DMS114 treated with DMSO at 0.1 percent for 48 hours (cell line): Measurements from ENCODE around the gene SKP2.
"Not testable (repeated sequence)": the region's sequence is repeated elsewhere in the genome, so short reads cannot be mapped to it uniquely, and the experiment has no call there.

Source experiments
- DNase-seq: peaks from one replicate; lab custom pipeline; 2025; ENCODE audit not compliant: unreplicated experiment; lab: John Stamatoyannopoulos, UW

Gene SKP2

DNA sequence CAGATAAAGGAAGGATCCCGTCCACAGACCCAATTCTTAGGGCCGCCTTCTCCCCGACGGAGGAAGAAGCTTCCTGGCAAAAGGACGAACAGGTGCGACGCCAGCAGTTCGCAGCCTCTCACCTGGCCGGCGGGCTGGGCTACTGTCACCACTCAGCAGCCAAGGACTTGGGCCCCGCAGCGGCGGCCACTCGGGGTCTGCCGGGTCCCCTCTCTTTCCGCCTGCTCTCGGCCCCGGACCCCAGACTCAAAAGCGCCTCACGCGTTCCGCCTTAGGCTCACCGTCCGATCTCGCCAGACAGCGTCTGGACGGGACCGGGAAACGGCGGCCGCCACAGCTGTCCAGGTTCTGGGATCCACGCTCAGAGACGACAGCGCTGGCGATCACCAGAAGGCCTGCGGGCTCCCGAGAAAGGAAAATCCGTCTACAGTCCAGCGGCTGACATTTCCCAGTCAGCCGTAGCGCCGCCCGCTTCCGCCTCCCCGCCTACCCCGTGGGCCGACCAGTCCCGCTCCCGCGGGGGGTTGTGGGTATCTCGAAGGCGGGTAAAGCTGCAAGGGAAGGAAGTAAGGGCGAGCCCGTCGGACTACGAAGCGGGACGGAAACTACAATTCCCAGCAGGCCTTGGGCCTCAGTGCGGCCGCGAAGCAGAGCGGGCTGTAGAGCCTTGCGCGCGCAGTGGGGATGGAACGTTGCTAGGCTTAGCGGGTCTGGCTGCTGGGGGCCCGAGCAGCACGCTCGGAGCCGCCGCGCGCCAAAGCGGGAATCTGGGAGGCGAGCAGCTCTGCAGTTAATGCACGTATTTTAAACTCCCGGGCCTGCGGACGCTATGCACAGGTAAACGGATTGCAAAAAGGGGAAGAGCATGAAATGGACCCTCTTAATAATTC, at the start of gene SKP2, which contains the start of gene LMBRD2:
Gene SKP2, plus strand, starts transcription at position 678 of the 890 bp plus-strand sequence. Its CDS starts 152 bp downstream, at position 830.
Gene LMBRD2, minus strand, starts transcription at position 454 of the 890 bp plus-strand sequence. CDS start 8,538 bp downstream, outside the sequence.
- DNase-seq = peak; percentile 94

DNA sequence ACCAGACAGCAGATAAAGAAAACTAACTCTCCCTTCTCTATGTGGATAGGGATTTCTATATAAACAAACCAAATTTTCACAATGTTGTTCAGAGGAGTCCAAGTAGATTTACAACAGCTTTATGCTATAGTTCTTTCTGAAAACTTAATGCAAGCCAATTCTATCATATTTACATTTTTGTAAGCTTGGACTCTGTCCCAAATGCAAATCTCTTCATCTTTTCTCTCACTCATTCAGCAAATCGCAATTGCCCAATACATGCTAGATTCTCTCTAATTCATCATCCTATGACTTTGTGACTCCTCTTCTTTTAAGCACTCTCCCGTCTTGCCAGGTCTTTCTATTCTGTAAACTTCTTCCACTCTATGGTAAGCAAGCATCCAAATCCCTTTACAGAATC, 46.1 kb upstream of the SKP2 start:
- DNase-seq = no peak

DNA sequence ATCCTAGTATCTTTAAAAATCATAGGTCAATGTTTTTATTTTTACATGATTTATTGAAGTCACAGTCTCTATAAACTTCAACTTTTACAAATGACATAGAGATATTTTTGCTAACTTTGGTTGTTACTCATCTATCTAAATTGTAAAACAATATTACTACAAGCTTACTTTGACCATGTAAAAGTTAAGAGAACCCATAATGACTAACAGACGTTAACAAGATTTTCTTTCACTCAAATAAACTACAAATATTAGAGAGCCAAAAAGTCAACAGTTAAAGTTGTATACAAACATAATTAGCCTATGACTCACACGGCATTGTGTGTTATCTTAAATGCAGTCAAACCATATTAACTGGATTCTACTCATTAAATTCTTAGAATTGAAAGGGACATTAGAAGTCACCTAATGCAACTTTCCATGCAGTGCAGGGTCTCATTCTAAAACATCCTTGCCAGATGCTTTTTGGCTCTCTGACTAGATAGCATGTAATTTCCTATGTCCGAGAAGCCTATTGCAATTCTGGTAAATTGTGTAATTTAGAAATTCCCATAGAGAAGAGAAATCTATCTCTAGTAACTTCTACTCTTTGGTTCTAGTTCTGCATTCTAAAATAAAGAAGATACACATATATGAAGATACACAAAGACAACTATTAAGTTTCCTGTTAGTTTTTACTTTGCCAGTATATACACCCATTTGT, 43.0 kb upstream of the SKP2 start:
- DNase-seq = no peak

DNA sequence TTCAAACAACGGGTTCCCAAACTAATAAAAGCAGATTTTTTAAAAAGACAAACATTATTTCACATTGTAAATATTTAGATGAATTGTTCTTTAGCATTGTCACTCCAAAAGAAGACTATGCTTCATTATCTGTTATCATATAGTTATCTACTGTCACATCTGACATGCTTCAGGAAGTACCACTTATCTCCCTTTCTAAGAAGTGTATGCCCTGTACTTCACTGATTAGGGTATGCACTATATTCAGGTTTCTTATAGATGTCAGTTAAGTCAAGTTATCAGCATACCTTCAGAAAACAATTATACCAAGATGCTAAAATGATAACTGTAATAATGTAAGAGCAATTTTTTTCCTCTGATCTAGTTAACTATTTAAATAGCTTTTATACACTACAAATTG, 40.7 kb upstream of the SKP2 start:
- no peak for DNase-seq

DNA sequence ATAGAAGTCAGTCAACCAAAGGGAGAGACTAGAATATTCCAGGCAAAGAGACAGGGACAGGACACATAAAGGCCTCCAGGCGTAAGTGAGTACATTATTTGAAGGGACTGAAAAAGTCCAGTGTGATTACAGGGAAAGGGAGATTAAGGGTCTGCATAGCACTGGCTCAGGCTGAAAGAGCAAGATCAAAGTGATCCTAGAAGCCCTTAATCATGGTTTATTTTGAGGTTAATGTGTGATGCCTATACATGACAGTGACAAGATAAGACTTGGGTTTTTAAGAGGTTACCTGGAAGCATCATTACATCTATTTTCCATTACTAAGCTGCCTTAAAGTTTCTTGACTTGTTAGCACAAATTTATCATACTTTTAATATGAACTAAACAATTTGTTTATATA, 26.0 kb upstream of the SKP2 start:
- no peak for DNase-seq

DNA sequence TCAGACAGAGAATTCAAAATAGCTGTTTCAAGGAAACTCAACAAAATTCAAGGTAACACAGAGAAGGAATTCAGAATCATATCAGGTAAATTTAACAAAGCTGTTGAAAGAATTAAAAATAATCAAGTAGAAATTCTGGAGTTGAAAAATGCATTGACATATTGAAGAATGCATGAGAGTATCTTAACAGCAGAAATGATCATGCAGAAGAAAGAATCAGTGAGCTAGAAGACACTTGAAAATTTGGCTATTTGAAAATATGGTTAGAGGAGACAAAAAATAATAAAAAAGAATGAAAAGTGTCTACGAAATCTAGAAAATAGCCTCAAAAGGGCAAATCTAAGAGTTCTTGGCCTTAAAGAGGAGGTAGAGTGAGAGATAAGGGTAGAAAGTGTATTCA, 23.1 kb upstream of the SKP2 start:
- no peak for DNase-seq

DNA sequence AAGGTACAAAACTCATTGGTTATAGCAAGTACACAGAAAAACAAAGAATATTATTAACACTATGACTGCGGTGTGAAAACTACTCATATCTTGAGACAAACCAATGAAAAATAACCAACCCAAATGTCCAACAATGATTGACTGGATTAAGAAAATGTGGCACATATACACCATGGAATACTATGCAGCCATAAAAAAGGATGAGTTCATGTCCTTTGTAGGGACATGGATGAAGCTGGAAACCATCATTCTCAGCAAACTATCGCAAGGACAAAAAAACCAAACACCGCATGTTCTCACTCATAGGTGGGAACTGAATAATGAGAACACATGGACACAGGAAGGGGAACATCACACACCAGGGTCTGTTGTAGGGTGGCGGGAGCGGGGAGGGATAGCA, 22.2 kb upstream of the SKP2 start:
- DNase-seq = not testable (repeated sequence)

DNA sequence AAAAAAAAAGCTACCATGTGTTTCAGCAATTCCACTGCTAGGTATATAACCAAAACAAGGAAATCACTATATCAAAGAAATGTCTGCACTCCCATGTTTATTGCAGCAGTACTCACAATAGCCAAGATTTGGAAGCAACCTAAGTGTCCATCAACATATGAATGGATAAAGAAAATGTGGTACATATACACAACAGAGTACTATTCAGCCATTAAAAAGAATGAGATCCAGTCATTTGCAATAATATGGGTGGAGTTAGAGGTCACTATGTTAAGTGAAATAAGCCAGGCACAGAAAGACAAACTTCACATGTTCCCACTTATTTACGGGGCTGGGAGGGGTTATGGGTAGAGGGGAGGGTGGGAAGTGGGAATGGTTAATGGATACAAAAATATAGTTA, 18.9 kb upstream of the SKP2 start:
- not testable (repeated sequence) for DNase-seq

DNA sequence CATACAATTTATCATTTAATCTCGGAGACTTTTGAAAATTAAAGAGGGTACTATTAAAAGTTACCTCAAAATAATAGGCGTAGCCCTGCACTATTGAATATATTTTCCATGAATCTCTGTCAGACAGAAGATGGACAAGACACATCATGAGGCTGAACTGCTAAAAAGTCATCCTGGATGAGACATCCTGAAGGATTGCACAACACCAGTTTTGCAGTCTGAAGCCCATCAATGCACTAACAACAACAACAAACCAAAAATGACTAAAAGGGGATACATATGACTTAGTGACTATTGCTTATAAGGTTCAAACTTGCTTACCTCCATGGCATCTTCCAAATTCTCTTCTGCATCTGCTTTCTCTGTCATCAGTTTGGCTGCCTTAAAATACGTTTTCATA, 15.9 kb upstream of the SKP2 start:
- no peak for DNase-seq

DNA sequence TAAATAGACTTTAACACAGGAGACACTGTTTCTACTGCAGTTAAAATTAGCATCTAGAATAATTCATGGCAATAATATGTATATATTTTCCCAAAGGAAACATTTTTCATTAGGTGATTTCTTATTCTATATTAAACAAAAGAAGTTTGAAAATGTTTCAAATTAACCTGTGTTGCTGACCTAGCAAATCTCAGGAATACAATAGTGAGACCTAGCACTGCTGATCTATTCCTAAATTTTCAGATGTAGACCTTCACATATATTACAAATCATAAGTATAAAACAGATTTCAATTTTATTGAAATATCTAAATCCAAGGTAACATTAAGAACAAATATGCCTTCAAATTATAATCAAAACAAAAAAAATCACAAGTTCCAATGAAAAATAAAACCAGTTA, 15.3 kb upstream of the SKP2 start:
- DNase-seq = no peak

DNA sequence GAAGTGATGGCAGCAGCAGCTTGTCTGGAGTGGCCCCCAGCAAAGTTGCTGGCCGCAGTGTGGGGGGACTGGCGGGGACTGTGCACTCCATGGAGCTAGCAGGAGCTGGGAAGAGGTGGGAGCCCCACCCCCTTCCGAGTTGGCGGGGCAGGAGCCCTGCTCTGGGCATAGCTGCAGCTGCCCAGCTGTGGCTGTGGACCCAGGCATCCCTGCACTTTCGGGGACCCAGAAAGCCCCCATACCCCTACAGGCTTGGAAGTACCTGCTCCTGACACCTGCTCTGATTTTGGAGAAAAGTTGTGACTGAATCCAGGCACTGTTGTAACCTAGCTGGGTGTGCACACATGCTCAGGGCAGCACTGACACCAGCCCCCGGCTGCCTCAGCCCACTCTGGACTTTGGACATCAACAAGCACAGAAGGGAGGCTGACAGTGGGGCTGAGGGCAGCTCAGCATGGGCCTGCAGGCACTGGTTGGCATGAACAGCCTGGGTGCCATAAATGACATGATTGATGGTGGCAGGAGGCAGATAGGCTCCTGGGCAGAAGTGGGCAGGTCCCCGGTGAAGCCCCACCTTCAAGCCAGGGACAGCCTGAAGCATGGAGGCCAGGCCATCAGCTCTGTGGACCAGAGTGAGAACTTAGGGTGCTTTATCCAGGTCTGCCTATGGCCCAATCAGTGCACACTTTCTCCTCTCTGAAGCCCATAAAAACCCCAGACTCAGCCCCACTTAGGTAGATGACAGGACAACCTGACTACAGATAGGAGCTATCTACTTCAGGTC, 12.8 kb upstream of the SKP2 start:
- no peak for DNase-seq

DNA sequence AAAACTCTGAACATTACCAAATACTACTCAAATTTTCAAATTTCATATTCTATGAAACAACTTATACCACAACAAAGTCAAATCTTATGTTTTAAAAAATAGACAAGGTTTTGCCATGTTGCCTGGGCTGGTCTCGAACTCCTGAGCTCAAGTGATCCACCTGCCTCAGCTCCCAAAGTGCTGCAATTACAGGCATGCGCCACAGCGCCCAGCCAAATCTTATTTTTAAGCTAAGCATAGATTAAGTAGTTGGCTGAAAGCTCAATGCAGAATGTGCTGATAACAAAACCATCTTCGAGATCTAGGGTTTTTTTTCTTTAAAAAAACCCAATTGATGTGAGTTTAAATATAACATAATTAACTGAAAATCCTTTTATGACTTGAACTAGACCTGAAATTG, 6.6 kb upstream of the SKP2 start:
- DNase-seq = no peak

DNA sequence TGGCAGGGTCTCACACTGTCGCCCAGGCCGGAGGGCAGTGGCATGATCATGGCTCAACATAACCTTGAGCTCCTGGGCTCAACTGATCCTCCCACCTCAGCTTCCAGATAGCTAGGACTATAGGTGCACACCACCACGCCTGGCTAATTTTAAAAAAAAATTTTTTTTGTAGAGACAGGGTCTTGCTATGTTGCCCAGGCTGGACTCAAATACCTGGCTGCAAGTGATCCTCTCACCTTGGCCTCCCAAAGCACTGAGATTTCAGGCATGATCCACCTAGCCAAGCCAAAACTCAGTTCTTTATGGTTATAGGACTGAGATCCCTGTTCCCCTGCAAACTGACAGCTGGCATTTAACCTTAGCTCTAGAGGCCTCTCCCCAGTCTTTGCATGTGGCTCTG, 5.5 kb upstream of the SKP2 start:
- DNase-seq = no peak

DNA sequence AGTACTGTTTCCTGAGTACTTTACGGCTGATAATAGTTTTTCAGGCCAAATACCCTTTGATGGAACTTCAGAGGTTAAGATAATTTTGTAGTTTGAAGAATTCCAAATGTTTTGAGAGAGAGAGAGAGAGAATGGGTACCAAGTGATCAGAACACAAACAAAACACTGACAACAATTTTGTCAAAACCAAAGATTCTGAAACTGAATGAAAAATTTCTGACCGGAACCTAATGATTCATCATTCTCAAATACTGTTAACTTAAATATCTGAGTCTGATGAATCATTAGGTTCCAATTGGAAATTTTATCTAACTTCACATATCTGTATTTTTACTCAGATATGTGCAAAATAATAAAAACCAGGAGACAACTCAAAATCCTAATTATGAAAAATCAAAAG, 4.2 kb upstream of the SKP2 start:
- no peak for DNase-seq

DNA sequence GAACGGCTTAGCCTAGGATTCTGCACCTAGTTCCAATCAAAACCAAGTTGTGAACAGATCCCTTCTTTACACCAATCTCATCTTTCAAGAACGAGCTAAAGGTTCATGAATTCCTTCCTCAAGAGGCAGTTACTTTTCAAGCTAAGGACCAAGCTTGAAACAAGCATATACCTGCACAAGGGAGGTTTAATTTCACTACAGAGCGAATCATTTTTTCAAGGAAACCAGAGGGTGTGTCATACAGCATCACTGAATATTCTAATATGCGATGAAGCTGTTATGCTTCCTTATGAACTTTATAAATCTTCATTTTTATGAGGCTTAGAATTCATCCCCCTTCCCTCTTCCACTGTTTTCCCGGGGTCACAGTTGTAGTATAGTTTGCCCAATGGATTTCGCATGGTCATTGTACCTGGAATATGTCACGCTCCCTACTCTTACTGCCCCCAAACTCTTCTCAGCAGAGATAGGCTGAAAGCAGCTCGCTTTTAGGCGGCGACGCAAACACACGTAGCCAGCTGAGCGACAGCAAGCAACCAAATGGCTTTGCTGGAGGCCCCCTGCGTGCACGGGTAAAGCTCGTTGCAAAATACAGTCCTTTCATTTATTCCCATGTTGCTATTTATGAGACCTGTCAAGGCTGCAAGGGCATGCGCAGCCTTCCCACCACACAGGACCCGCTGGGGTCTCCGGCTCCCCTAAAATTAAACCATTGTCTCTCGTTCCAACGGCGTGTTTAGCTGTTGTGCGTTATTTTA, 1.1 kb upstream of the SKP2 start:
- DNase-seq = peak; percentile 14

DNA sequence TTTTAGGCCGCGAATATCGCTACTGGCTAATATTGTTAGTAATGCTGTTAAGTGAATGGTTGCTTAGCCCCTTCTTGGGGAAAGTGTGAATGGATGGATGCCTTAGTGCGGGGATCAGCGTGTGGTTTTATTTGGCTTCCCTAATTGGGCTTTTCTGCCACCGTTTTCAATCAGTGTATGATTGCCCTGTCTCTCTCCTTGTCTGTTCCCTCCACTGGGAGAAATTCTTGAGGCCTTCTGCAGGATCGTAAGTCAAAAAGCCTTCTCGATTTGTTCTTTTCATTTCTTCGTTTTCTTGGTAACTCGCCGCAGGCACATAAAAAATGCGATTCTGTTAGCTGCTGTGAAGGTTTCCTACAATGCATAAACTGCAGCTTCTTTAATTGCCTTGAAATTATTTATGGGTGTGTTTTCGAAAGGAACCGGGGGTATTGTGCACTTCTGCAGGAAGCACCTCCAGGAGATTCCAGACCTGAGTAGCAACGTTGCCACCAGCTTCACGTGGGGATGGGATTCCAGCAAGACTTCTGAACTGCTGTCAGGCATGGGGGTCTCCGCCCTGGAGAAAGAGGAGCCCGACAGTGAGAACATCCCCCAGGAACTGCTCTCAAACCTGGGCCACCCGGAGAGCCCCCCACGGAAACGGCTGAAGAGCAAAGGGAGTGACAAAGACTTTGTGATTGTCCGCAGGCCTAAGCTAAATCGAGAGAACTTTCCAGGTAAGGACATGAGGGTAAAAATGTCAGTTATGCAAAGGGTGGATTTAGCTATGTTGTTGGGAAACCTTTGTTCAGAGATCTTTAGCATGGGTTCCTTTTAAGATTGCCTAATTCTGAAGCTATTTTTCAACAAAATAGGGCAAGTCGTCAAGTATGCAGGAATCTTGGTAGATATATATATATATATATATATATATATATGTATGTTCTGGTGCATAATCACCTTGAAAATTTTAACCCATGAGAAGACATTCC, 700 bp downstream of the SKP2 start:
- DNase-seq = no peak

DNA sequence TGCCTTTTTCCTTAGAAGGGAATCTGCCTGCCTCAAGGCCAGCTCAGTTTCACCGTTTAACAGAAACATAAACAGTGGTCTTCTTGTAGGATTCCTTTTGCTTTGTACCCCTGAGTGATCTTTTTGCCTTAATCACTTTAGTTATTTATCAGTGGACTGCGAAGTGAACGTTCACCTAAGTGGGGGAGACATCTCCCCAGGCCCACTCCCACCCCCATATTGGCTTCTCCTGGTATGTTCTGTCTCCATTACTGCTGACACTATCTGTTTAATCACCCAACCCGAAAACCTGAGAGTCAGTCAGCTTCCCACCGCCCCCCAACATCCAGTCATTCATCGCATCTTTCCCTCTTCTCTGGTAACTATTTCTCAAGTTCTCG, 1.4 kb downstream of the SKP2 start:
- DNase-seq = no peak

DNA sequence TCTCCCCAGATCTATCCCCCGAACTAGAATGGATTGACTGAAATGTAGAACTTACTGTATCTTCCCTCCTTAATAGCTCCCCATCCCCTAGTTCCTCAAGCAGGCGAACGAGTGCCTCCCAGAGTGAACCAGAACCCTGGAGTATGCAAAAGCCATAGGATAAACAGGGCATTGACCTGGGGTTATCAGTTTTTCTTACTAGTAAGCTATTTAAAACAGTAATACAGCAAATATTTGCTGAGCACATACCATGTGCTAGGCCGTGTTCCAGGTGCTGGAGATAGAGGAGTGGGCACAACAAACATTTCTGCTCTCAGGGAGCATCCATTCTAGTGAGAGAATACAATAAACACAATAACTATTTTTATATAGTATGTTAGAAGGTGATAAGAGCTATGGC, 1.8 kb downstream of the SKP2 start:
- DNase-seq = no peak

DNA sequence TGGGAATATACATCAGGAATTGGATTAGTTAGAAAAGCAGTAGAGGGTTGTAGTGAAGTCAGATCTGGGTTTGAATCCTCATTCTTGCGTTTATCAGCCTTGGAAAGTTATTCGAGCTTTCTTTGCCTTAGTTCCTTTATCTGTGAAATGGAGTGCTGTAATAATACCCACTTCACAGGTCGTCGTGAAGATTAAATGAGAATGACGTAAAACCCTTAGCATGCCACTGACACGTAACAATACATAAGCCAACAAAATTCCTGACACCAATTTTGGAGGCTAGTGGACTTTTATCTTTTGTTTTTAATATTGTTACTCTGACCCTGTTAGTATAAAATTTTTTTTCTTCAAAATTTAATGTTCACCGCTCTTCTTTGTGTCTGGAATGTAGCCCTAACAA, 3.4 kb downstream of the SKP2 start:
- DNase-seq = no peak
